Fibroblast of peridontal ligament (primary cell): ENCODE measurements around the gene SERPINB10.

Source experiments
- DNase-seq: peaks from one replicate; pipeline ENCODE4 v3.0.0-alpha.2; 2010; ENCODE audit errors: extremely low read depth

Gene SERPINB10

DNA sequence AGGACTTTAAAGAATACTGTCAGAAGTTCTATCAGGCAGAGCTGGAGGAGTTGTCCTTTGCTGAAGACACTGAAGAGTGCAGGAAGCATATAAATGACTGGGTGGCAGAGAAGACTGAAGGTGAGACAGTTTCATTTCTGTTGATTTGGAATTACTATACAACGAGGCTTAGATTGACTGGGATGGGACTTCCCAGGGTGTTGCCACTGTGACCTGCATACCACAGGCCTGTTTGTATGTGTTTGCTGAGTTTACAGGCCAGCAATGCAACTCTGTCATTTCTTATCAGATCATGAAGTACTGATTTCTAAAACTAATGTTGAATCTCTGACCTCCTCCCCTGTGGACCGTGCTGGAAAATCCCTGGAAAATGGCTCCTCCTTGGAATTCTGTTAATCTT lies 74.0 kb downstream of the SERPINB10 start:
- no peak for DNase-seq

DNA sequence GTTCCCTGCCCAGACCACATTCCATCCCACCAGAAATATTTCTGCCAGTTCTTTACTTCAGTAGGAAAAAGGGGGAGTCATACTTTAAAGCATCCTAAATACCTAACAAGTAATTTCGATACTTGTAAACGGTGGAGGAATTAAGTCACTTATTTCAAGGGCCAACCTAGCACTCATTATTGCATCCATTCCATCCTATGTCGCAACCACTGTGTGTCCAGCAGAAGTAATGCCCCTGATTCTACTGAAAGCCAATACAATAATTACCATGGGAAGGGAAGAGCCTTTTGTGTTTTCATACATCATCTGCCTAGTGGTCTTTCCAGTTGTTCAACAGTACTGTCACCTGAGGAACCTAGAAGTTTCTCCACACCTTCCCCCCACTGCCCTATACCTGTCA lies 74.6 kb downstream of the SERPINB10 start:
- DNase-seq = no peak
